Testis (tissue), 3 donors: ENCODE data around the gene EMC10. TPM values are rescaled to one million over a fixed set of nuclear protein-coding genes. Genes with fewer than 3 reads are reported as not detected.

ENCODE experiments used
- DNase-seq: peaks from one replicate; pipeline ENCODE4 v3.0.0-alpha.2; 2019
- H3K27ac ChIP-seq, 2 donors: fragments of 200-600 bp; sonication (generic); one replicate each; pipeline ENCODE4 v1.5.1; 2019
- H3K27me3 ChIP-seq: fragments of 200-600 bp; sonication (generic); one replicate; pipeline ENCODE4 v1.5.1; 2019
- H3K36me3 ChIP-seq: fragments of 200-600 bp; sonication (generic); one replicate; pipeline ENCODE4 v1.5.1; 2017; ENCODE audit warnings: low read depth; ENCODE audit errors: missing control alignments
- H3K4me1 ChIP-seq: fragments of 200-600 bp; sonication (generic); one replicate; pipeline ENCODE4 v1.5.1; 2019
- H3K4me3 ChIP-seq, 2 donors: fragments of 200-600 bp; sonication (generic); one replicate each; pipeline ENCODE4 v1.5.1; 2017 to 2019
- H3K9me3 ChIP-seq: fragments of 200-600 bp; sonication (generic); one replicate; pipeline ENCODE4 v1.5.1; 2017
- POLR2A ChIP-seq: fragments of 450-650 bp; IDR thresholded peaks from one replicate; pipeline ENCODE4 v1.6.1; 2017; ENCODE audit warnings: antibody characterized with exemption, mild to moderate bottlenecking, moderate library complexity
- whole genome bisulfite sequencing, 2 donors: methylation state at CpG; one replicate each; pipeline ENCODE4 v1.1.5; 2018; 5-methylcytosine and 5-hydroxymethylcytosine counted together
- intact Hi-C: fragments of 100-400 bp; cut with DNase I; formaldehyde crosslinking; loops from one replicate; pipeline ENCODE4 v1.15.1; 2023; ENCODE audit warnings: low total_unique reads
- polyA plus RNA-seq: library from polyadenylated mRNA; stranded (reverse); fragments of 350-450 nt; fragmentation: Illumina TruSeq; extraction: RNeasy Lipid Tissue Mini Kit (QIAGEN cat#74804); gene quantifications from one replicate; pipeline ENCODE4 v1.2.3, GENCODE V29; 2014; ENCODE audit warnings: low read depth, low replicate concordance; ENCODE audit not compliant: insufficient read depth
- total RNA-seq, 2 donors: library from RNA; depleted of rRNA; stranded (reverse); fragments of >200 nt; gene quantifications; one replicate each; pipeline ENCODE4 v1.2.3, GENCODE V29; 2016
- TF ChIP-seq, protein P1 (sequence below), 3 experiments: fragments of 450-650 bp in 2 of 3; fragments of 200-600 bp in 1 of 3; sonication (generic) in 1 of 3; IDR thresholded peaks; one replicate each; pipeline ENCODE4 v1.5.1; 2016 to 2019; ENCODE audit warnings: antibody characterized with exemption in 3 of 3, mild to moderate bottlenecking in 2 of 3, moderate library complexity in 1 of 3

EMC10 gene
- total and polyA plus RNA-seq, 3 donors from 2014 or later, result 162 to 311 (median 203) TPM

- H3K36me3 ChIP-seq, result no peaks in the 10 kb centered on the region
- intact Hi-C loops, result no loop called here
- H3K4me1 ChIP-seq, result no peaks in the 10 kb centered on the region
- TF ChIP-seq, protein P1, sequence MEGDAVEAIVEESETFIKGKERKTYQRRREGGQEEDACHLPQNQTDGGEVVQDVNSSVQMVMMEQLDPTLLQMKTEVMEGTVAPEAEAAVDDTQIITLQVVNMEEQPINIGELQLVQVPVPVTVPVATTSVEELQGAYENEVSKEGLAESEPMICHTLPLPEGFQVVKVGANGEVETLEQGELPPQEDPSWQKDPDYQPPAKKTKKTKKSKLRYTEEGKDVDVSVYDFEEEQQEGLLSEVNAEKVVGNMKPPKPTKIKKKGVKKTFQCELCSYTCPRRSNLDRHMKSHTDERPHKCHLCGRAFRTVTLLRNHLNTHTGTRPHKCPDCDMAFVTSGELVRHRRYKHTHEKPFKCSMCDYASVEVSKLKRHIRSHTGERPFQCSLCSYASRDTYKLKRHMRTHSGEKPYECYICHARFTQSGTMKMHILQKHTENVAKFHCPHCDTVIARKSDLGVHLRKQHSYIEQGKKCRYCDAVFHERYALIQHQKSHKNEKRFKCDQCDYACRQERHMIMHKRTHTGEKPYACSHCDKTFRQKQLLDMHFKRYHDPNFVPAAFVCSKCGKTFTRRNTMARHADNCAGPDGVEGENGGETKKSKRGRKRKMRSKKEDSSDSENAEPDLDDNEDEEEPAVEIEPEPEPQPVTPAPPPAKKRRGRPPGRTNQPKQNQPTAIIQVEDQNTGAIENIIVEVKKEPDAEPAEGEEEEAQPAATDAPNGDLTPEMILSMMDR (IDR thresholded peaks at IDR 0.05), result no peak
- TF ChIP-seq POLR2A, result no peak
- H3K4me3 ChIP-seq, result no peak overlapping the region
- H3K27ac ChIP-seq, result no peak overlapping the region
- H3K9me3 ChIP-seq, result no peaks in the 10 kb centered on the region
- DNase-seq, result no peak
- 81 to 83% methylated on average over 14 of the region's 14 CpGs for WGBS, 2 donors
- H3K27me3 ChIP-seq, result no peaks in the 10 kb centered on the region
Observed at GRCh38 chr19:50531171-50531612, 54.9 kb downstream of the EMC10 start.

GRCh38 chr19:50532952-50533351, 56.6 kb downstream of the EMC10 start:
- no peak overlapping the region for H3K27ac ChIP-seq
- DNase-seq, result no peak
- no peaks in the 10 kb centered on the region for H3K36me3 ChIP-seq
- TF ChIP-seq, protein P1 (IDR thresholded peaks at IDR 0.05), result no peak
- intact Hi-C loops, result no loop called here
- whole genome bisulfite sequencing, 2 donors, result 96% methylated on average over 4 of the region's 4 CpGs
- no peaks in the 10 kb centered on the region for H3K9me3 ChIP-seq
- H3K4me3 ChIP-seq, result no peak overlapping the region
- no peaks in the 10 kb centered on the region for H3K4me1 ChIP-seq
- H3K27me3 ChIP-seq, result no peaks in the 10 kb centered on the region

DNA sequence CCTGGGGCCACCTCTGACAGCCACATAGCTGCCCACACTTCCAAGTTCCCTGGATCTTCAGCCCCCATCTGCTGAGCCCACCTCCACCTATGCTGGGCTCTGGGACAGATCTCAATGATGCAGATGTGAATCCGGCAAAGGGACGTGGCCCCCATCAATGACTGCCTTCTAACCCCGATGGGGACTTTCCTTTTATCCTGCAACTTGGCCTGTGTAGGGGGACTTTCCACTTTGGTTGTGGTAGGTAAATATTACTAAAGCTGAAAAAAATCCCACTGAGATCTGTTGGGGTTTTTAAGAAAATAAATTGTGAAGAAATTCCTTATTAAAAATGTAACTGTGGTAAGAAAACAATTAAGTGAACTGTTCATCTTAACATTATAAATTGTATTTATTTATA, 58.2 kb downstream of the EMC10 start:
- TF ChIP-seq POLR2A, result no peak
- TF ChIP-seq, protein P1 (IDR thresholded peaks at IDR 0.05), result no peak
- Histone ChIP-seq H3K4me3 (no peak overlapping the region), H3K27ac (no peak overlapping the region), H3K9me3 (no peaks in the 10 kb centered on the region), H3K27me3 (no peaks in the 10 kb centered on the region), H3K36me3 (no peaks in the 10 kb centered on the region), H3K4me1 (no peaks in the 10 kb centered on the region)
- WGBS, 2 donors, result 97% methylated on average over 3 of the region's 3 CpGs
- intact Hi-C loops, result no loop called here
- DNase-seq, result no peak

GRCh38 chr19:50535672-50536187, 59.4 kb downstream of the EMC10 start:
- no peak for TF ChIP-seq POLR2A
- TF ChIP-seq, protein P1 (IDR thresholded peaks at IDR 0.05), result no peak
- Histone ChIP-seq H3K9me3 (no peaks in the 10 kb centered on the region), H3K36me3 (no peaks in the 10 kb centered on the region), H3K27ac (no peak overlapping the region), H3K4me3 (no peak overlapping the region), H3K4me1 (no peaks in the 10 kb centered on the region), H3K27me3 (no peaks in the 10 kb centered on the region)
- DNase-seq, result no peak
- intact Hi-C loops, result no loop called here
- WGBS, 2 donors, result 80 to 84% methylated on average over 11 of the region's 11 CpGs

- Histone ChIP-seq H3K4me1 (no peaks in the 10 kb centered on the region), H3K27ac (no peak overlapping the region), H3K4me3 (no peak overlapping the region), H3K36me3 (no peaks in the 10 kb centered on the region), H3K27me3 (no peaks in the 10 kb centered on the region), H3K9me3 (no peaks in the 10 kb centered on the region)
- no peak for TF ChIP-seq POLR2A
- TF ChIP-seq, protein P1 (IDR thresholded peaks at IDR 0.05), result no peak
- intact Hi-C loops, result no loop called here
- WGBS, 2 donors, result 81 to 93% methylated on average over 14 to 16 of the region's 16 CpGs
- no peak for DNase-seq
Observed at GRCh38 chr19:50536662-50537305, 60.5 kb downstream of the EMC10 start.
